ENCODE measurements around the gene RIMKLB.

RIMKLB gene

GRCh38 chr12:8821591-8821990, 123.8 kb downstream of the RIMKLB start:
- TF ChIP-seq, protein P1, sequence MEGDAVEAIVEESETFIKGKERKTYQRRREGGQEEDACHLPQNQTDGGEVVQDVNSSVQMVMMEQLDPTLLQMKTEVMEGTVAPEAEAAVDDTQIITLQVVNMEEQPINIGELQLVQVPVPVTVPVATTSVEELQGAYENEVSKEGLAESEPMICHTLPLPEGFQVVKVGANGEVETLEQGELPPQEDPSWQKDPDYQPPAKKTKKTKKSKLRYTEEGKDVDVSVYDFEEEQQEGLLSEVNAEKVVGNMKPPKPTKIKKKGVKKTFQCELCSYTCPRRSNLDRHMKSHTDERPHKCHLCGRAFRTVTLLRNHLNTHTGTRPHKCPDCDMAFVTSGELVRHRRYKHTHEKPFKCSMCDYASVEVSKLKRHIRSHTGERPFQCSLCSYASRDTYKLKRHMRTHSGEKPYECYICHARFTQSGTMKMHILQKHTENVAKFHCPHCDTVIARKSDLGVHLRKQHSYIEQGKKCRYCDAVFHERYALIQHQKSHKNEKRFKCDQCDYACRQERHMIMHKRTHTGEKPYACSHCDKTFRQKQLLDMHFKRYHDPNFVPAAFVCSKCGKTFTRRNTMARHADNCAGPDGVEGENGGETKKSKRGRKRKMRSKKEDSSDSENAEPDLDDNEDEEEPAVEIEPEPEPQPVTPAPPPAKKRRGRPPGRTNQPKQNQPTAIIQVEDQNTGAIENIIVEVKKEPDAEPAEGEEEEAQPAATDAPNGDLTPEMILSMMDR (IDR thresholded peaks at IDR 0.05; ENCODE audit: low read depth, low read length), result no peak
- Histone ChIP-seq H3K4me1 (no peaks in the 10 kb centered on the region), H3K27me3 (no peaks in the 10 kb centered on the region), H3K4me3 (ENCODE audit: low read depth, low read length) (no peak overlapping the region), H3K9me3 (no peaks in the 10 kb centered on the region), H3K36me3 (no peaks in the 10 kb centered on the region)
- DNase-seq, result no peak

DNA sequence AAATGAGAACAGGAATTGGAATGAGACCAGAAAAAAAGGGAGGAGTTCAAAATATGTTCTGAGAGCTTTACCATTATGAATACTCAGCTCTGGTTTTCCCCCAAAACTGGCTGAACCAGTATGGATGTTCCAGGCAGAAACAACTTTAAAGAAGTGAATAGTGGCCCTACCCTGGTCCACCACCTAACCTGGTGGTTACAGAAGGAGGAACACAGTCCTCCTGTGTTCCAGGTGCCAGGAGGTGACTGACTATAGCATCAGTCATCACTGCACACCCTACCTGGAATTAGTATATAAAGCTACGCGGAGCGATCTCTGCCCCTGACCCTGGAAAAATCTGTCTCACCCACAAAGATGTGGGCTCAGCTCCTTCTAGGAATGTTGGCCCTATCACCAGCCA, 124.5 kb downstream of the RIMKLB start, which contains the start of gene A2ML1:
Gene A2ML1 (plus strand): TSS at position 324 of the 400 bp plus-strand sequence. CDS start 31 bp downstream, at position 355.
- H3K4me3 ChIP-seq (ENCODE audit: low read depth, low read length), result no peak within 1 kb of the TSS
- DNase-seq, result no peak

DNA sequence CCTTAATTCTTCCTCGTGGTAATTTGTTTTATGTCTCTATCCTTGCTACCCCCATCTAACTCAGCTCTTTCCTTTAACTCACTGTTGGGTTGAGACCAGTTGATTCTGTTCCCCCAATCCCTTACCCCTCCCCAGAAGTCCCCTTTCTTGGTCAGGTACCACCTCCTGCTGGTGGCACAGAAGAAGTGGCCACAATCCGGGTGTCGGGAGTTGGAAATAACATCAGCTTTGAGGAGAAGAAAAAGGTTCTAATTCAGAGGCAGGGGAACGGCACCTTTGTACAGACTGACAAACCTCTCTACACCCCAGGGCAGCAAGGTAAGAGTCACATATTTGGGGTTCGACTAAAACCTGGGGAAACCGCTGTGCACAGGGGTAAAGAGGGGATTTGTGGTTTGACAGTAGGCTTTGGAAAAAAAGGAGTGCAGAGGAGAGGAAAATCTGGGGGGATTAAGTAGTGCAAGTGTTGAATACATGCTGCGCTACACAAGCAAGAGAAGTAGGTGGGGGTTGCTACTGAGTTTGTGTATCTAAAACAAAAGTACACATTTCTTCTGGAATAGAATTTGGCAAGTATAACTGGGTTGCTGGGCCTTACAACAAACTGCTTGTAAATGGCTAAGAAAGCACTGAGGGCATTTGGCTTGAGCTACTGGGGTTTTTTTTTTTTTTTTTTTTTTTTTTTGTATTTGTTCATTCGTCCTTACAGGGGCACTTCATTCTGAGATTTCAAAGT, 125.9 kb downstream of the RIMKLB start:
- no peaks in the 10 kb centered on the region for H3K27me3 ChIP-seq
- no peaks in the 10 kb centered on the region for H3K4me1 ChIP-seq
- no peaks in the 10 kb centered on the region for H3K36me3 ChIP-seq
- DNase-seq, result no peak
- no peaks in the 10 kb centered on the region for H3K9me3 ChIP-seq
- TF ChIP-seq, protein P1 (IDR thresholded peaks at IDR 0.05; ENCODE audit: low read depth, low read length), result peak; percentile 54
- H3K4me3 ChIP-seq (ENCODE audit: low read depth, low read length), result no peak overlapping the region

More for the DNA sequence above, 124.5 kb downstream of the RIMKLB start, which contains the start of gene A2ML1:
- TF ChIP-seq, protein P1 (IDR thresholded peaks at IDR 0.05; ENCODE audit: low read depth, low read length), result no peak
- Histone ChIP-seq H3K36me3 (no peaks in the 10 kb centered on the region), H3K4me1 (no peaks in the 10 kb centered on the region), H3K27me3 (no peaks in the 10 kb centered on the region), H3K9me3 (no peaks in the 10 kb centered on the region)

- DNase-seq, result no peak
- Histone ChIP-seq H3K4me1 (no peaks in the 10 kb centered on the region), H3K4me3 (ENCODE audit: low read depth, low read length) (no peak overlapping the region), H3K27me3 (no peaks in the 10 kb centered on the region), H3K9me3 (no peaks in the 10 kb centered on the region), H3K36me3 (no peaks in the 10 kb centered on the region)
- TF ChIP-seq, protein P1 (IDR thresholded peaks at IDR 0.05; ENCODE audit: low read depth, low read length), result no peak
Measured at GRCh38 chr12:8827551-8828256, 129.9 kb downstream of the RIMKLB start.

DNA sequence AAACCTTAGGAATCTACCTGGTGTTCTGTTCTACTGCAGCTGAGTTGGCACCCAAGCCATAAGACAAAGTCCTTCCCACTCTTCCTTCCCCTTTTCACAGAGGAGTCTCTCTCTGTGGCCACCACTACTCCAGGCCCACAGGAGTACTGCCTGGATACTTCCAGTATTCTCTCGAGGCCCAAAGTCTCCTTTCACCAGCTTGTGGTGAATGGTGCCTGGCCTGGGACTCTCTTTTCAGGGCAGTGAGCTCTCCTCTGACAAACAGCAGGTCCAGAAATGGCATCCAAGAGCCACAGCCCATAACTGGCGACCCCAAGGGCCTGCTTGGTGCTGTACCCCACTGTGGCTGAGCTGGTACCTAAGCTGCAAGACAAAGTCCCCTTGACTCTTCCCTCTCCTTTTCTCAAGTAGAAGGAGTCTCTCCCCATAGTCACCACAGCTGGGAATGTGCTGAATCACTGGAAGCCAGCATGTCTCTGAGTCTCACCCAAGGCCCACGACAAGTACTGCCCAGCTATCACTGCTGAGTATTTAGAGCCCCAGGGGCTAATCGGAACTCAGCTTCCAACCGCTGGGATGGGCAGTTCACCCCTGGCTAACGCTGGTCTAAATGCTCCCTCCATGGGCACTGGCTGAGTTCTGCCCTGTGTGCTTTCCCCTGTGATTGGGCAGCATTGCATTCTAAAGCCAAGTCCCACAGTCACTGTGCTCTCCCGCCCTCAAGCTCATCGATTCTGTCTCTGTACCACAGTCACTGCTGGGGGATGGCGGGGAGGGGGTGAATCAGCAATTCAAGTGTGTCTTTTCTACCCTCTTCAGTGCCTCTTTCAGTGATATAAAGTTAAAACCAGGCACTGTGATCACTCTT, 130.7 kb downstream of the RIMKLB start:
- DNase-seq, result no peak
- H3K9me3 ChIP-seq, result no peaks in the 10 kb centered on the region
- no peak overlapping the region for H3K4me3 ChIP-seq (ENCODE audit: low read depth, low read length)
- H3K27me3 ChIP-seq, result no peaks in the 10 kb centered on the region
- H3K36me3 ChIP-seq, result no peaks in the 10 kb centered on the region
- TF ChIP-seq, protein P1 (IDR thresholded peaks at IDR 0.05; ENCODE audit: low read depth, low read length), result no peak
- H3K4me1 ChIP-seq, result no peaks in the 10 kb centered on the region
